Hepatocyte (in vitro differentiated cells): ENCODE measurements around the gene TRAF3IP1. TPM values are rescaled to one million over a fixed set of nuclear protein-coding genes. Genes with fewer than 3 reads are reported as not detected.

Experiments used
- DNase-seq: peaks from one replicate; pipeline ENCODE4 v3.0.0-alpha.2; 2016; ENCODE audit warnings: low spot score
- H2AFZ ChIP-seq: fragments of 200-600 bp; sonication (generic); 2 replicates; pipeline ENCODE4 v1.6.0; 2016; ENCODE audit warnings: antibody characterized with exemption, mild to moderate bottlenecking
- H3K27ac ChIP-seq: fragments of 200-600 bp; sonication (generic); 2 replicates; pipeline ENCODE4 v1.5.1; 2016; ENCODE audit warnings: mild to moderate bottlenecking
- H3K27me3 ChIP-seq: fragments of 200-600 bp; sonication (generic); 2 replicates; pipeline ENCODE4 v1.6.1; 2016
- H3K36me3 ChIP-seq: fragments of 200-600 bp; sonication (generic); replicated peaks from 2 replicates; pipeline ENCODE4 v1.5.1; 2016; ENCODE audit warnings: low read depth; ENCODE audit not compliant: insufficient read depth
- H3K4me1 ChIP-seq: fragments of 200-600 bp; sonication (generic); 2 replicates; pipeline ENCODE4 v1.5.1; 2016; ENCODE audit warnings: mild to moderate bottlenecking, moderate library complexity; ENCODE audit not compliant: insufficient read depth
- H3K4me2 ChIP-seq: fragments of 200-600 bp; sonication (generic); 2 replicates; pipeline ENCODE4 v1.6.0; 2016
- H3K4me3 ChIP-seq: fragments of 200-600 bp; sonication (generic); 2 replicates; pipeline ENCODE4 v1.5.1; 2016; ENCODE audit warnings: mild to moderate bottlenecking
- H3K79me2 ChIP-seq: fragments of 200-600 bp; sonication (generic); 2 replicates; pipeline ENCODE4 v1.6.0; 2017; ENCODE audit warnings: mild to moderate bottlenecking
- H3K9me2 ChIP-seq: fragments of 200-600 bp; sonication (generic); replicated peaks from 2 replicates; pipeline ENCODE4 v1.6.0; 2017; ENCODE audit warnings: mild to moderate bottlenecking; ENCODE audit not compliant: insufficient read depth
- H3K9me3 ChIP-seq: fragments of 200-600 bp; sonication (generic); 2 replicates; pipeline ENCODE4 v1.5.1; 2016; ENCODE audit warnings: low read depth, mild to moderate bottlenecking
- H4K20me1 ChIP-seq: fragments of 200-600 bp; sonication (generic); 2 replicates; pipeline ENCODE4 v1.6.0; 2016; ENCODE audit warnings: mild to moderate bottlenecking; ENCODE audit not compliant: insufficient read depth, poor library complexity, severe bottlenecking
- CTCF ChIP-seq: fragments of 200-600 bp; sonication (generic); IDR thresholded peaks from 2 replicates; pipeline ENCODE4 v1.5.1; 2016; ENCODE audit warnings: antibody characterized with exemption, mild to moderate bottlenecking; ENCODE audit not compliant: poor library complexity
- EZH2 ChIP-seq: fragments of 200-600 bp; sonication (generic); IDR thresholded peaks from 2 replicates; pipeline ENCODE4 v1.6.1; 2016; ENCODE audit warnings: antibody characterized with exemption, mild to moderate bottlenecking, borderline replicate concordance
- EZH2phosphoT487 ChIP-seq: fragments of 200-600 bp; sonication (generic); IDR thresholded peaks from one replicate; pipeline ENCODE4 v1.6.1; 2018; ENCODE audit warnings: antibody characterized with exemption, mild to moderate bottlenecking, low read depth, moderate library complexity; ENCODE audit not compliant: unreplicated experiment, severe bottlenecking
- WGBS: methylation state at CpG from one replicate; pipeline ENCODE4 v1.1.6; 2016; ENCODE audit warnings: low lambda C conversion rate; ENCODE audit errors: missing lambda C conversion rate; 5-methylcytosine and 5-hydroxymethylcytosine counted together
- polyA plus RNA-seq: library from polyadenylated mRNA; unstranded; fragments of >200 nt; fragmentation: Nextera tagmentation; extraction: Ambion mirVana; gene quantifications from 2 replicates; pipeline ENCODE4 v1.2.1, GENCODE V29; 2016
- total RNA-seq: library from RNA; depleted of rRNA; stranded (reverse); fragments of >200 nt; gene quantifications from 2 replicates; pipeline ENCODE4 v1.2.3, GENCODE V29; 2014

TRAF3IP1 gene
- total and polyA plus RNA-seq, 2 experiments from 2014 or later, result 9.0 to 9.1 TPM

GRCh38 chr2:238339814-238340213 is 19.5 kb downstream of the TRAF3IP1 start:
- 87% methylated on average over 9 of the region's 11 CpGs for WGBS

GRCh38 chr2:238341536-238341935 is 21.2 kb downstream of the TRAF3IP1 start:
- no peaks in the 10 kb centered on the region for H3K9me3 ChIP-seq
- H2AFZ ChIP-seq, result no peak overlapping the region
- H4K20me1 ChIP-seq, result no peaks in the 10 kb centered on the region
- H3K27me3 ChIP-seq, result no peaks in the 10 kb centered on the region
- H3K4me1 ChIP-seq, result no peaks in the 10 kb centered on the region
- H3K4me3 ChIP-seq, result no peak overlapping the region
- H3K27ac ChIP-seq, result no peak overlapping the region
- no peak for TF ChIP-seq EZH2phosphoT487
- TF ChIP-seq EZH2, result no peak
- no peak for TF ChIP-seq CTCF
- WGBS, result 95% methylated on average over 9 of the region's 9 CpGs
- DNase-seq, result no peak
- no peaks in the 10 kb centered on the region for H3K36me3 ChIP-seq
- H3K9me2 ChIP-seq, result no peaks in the 10 kb centered on the region
- no peak overlapping the region for H3K4me2 ChIP-seq
- H3K79me2 ChIP-seq, result no peaks in the 10 kb centered on the region

More at GRCh38 chr2:238339814-238340213, 19.5 kb downstream of the TRAF3IP1 start:
- no peak overlapping the region for H3K4me3 ChIP-seq
- TF ChIP-seq CTCF (peak; percentile 14), EZH2 (no peak)
- no peak overlapping the region for H3K27ac ChIP-seq
- H3K4me1 ChIP-seq, result no peaks in the 10 kb centered on the region
- H3K4me2 ChIP-seq, result no peak overlapping the region
- no peak overlapping the region for H2AFZ ChIP-seq
- no peak for DNase-seq
- H3K27me3 ChIP-seq, result no peaks in the 10 kb centered on the region
- no peaks in the 10 kb centered on the region for H3K79me2 ChIP-seq
- no peaks in the 10 kb centered on the region for H3K9me2 ChIP-seq
- no peaks in the 10 kb centered on the region for H3K9me3 ChIP-seq
- H3K36me3 ChIP-seq, result no peaks in the 10 kb centered on the region
- no peaks in the 10 kb centered on the region for H4K20me1 ChIP-seq

GRCh38 chr2:238344035-238344434 is 23.7 kb downstream of the TRAF3IP1 start:
- Histone ChIP-seq H3K79me2 (no peaks in the 10 kb centered on the region), H3K27ac (no peak overlapping the region)
- WGBS, result 89% methylated on average over 3 of the region's 3 CpGs

More at GRCh38 chr2:238344035-238344434, 23.7 kb downstream of the TRAF3IP1 start:
- no peak for DNase-seq
- no peaks in the 10 kb centered on the region for H3K27me3 ChIP-seq
- H3K9me3 ChIP-seq, result no peaks in the 10 kb centered on the region
- H3K4me3 ChIP-seq, result no peak overlapping the region
- no peaks in the 10 kb centered on the region for H3K9me2 ChIP-seq
- H2AFZ ChIP-seq, result no peak overlapping the region
- H3K4me2 ChIP-seq, result no peak overlapping the region
- TF ChIP-seq EZH2phosphoT487, result no peak
- TF ChIP-seq EZH2, result no peak
- TF ChIP-seq CTCF, result no peak
- H4K20me1 ChIP-seq, result no peaks in the 10 kb centered on the region
- no peaks in the 10 kb centered on the region for H3K36me3 ChIP-seq
- no peaks in the 10 kb centered on the region for H3K4me1 ChIP-seq
